HEK293T (cell line): ENCODE measurements around the gene DGKH.

Experiments
- ARNT ChIP-seq: fragments of 450-650 bp; IDR thresholded peaks from 2 replicates; pipeline ENCODE4 v1.6.1; 2017; ENCODE audit warnings: mild to moderate bottlenecking
- BHLHE40 ChIP-seq: fragments of 450-650 bp; IDR thresholded peaks from 2 replicates; pipeline ENCODE4 v1.6.1; 2016; ENCODE audit warnings: mild to moderate bottlenecking, moderate library complexity, borderline replicate concordance
- CTBP1 ChIP-seq: fragments of 450-650 bp; IDR thresholded peaks from 2 replicates; pipeline ENCODE4 v1.6.1; 2016; ENCODE audit warnings: borderline replicate concordance
- ELF4 ChIP-seq: fragments of 450-650 bp; IDR thresholded peaks from 2 replicates; pipeline ENCODE4 v1.6.1; 2017; ENCODE audit warnings: antibody characterized with exemption
- FOXA1 ChIP-seq: fragments of 450-650 bp; IDR thresholded peaks from 2 replicates; pipeline ENCODE4 v1.6.1; 2016; ENCODE audit warnings: mild to moderate bottlenecking
- FOXM1 ChIP-seq: fragments of 450-650 bp; IDR thresholded peaks from 2 replicates; pipeline ENCODE4 v1.6.1; 2017; ENCODE audit warnings: mild to moderate bottlenecking, borderline replicate concordance
- HDGF ChIP-seq: fragments of 450-650 bp; IDR thresholded peaks from 2 replicates; pipeline ENCODE4 v1.6.1; 2017; ENCODE audit warnings: antibody characterized with exemption, borderline replicate concordance
- LEF1 ChIP-seq: fragments of 450-650 bp; IDR thresholded peaks from 2 replicates; pipeline ENCODE4 v1.6.1; 2017; ENCODE audit warnings: mild to moderate bottlenecking, borderline replicate concordance
- NFRKB ChIP-seq: fragments of 450-650 bp; IDR thresholded peaks from 2 replicates; pipeline ENCODE4 v1.6.1; 2016; ENCODE audit warnings: mild to moderate bottlenecking, moderate library complexity
- PKNOX1 ChIP-seq: fragments of 450-650 bp; IDR thresholded peaks from 2 replicates; pipeline ENCODE4 v1.6.1; 2016
- SP1 ChIP-seq: fragments of 450-650 bp; IDR thresholded peaks from 2 replicates; pipeline ENCODE4 v1.6.1; 2017
- SUZ12 ChIP-seq: fragments of 450-650 bp; IDR thresholded peaks from 2 replicates; pipeline ENCODE4 v1.6.1; 2016; ENCODE audit warnings: mild to moderate bottlenecking
- TARDBP ChIP-seq: fragments of 450-650 bp; IDR thresholded peaks from 2 replicates; pipeline ENCODE4 v1.6.1; 2016
- ZNF384 ChIP-seq: fragments of 450-650 bp; IDR thresholded peaks from 2 replicates; pipeline ENCODE4 v1.6.1; 2016

GRCh38 chr13:42216422-42216735, 167.9 kb downstream of the DGKH start:
- TF ChIP-seq CTBP1 (no peak), TARDBP (no peak), HDGF (no peak), LEF1 (no peak), ELF4 (no peak), ARNT (no peak), FOXM1 (no peak), PKNOX1 (no peak), NFRKB (no peak), BHLHE40 (no peak), SP1 (no peak), SUZ12 (no peak), FOXA1 (no peak), ZNF384 (no peak)
